CD4-positive, alpha-beta T cell treated with Interleukin-15 for 1 hour (primary cell): ENCODE measurements around the gene ERCC8.

Experiments
- DNase-seq: peaks from one replicate; pipeline ENCODE4 v3.0.0-alpha.2; 2020

The ERCC8 gene

DNA sequence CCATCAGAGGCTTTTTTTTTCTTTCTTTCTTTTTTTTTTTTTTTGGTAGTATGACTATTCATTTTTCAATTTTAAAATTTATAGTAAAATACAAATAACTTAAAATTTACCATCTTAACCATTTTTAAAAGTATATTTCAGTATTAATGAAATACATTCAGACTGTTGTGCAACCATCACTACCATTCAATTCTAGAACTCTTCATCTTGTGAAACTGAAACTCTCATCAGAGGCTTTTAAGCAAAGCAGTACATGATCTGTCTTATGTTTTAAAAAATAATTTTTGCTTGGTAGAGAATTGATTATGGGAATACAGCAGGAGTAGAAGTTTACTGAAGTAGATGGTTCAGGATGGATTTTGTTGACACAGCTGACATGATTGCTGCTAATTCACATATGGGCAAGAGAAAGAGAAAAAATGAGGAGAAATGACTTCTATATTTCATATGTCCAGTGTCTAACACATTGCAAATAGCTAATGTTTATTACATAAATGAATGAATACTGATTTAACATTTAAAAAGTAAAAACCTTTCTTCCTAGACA lies 114.2 kb downstream of the ERCC8 start:
- DNase-seq = no peak

DNA sequence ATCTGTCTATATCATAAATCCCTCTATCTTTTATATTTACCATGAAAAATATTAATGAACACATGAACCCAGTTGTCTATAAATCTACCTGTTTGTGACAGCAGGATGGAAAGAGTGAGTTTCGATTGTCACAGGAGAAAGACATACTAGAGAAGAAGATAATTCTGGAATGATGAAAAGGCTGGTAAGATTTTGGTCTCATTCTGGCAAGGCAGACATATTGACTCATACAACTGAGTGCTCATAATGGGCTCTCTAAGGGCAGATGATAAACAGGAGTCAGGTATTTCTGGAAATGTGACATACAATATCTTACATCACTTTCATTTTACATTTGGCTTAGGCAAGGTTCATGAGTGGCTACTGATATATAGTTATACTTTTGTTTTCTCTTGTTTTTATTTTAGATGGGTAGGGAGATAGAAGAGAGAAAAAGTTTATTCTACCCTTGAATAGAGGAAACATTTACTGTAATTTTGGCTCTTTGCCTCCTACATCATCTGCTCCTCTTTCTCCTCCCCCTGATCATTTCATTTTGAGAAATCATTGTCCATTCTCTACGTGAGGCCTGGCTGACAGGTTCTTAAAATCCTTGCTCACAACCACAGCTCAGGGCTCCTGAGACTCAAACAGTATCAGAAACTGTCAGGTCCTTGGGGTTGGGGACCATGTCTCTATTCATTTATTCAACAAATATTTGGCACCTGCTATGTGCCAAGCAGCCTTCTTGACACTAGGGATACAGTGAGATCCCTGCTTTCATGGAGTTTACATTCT lies 115.2 kb downstream of the ERCC8 start:
- no peak for DNase-seq

DNA sequence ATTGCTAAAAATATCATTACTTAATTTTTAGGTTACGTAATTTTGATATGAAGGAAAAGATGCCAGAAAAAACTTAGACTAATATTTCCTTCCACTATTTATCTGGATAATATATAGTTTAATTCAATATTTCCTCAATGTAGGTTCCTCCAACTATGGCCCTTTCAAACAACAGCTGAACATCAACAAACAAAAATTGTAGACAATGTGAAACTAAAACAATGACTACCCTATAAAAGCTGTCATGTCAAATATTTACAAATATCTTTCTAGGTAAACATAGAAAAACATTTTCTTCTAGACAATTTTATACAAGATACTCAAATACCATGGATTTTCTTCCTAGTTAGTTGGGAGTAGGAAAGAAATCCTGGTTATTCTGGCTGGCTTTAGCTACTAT lies 117.7 kb downstream of the ERCC8 start:
- DNase-seq = no peak

DNA sequence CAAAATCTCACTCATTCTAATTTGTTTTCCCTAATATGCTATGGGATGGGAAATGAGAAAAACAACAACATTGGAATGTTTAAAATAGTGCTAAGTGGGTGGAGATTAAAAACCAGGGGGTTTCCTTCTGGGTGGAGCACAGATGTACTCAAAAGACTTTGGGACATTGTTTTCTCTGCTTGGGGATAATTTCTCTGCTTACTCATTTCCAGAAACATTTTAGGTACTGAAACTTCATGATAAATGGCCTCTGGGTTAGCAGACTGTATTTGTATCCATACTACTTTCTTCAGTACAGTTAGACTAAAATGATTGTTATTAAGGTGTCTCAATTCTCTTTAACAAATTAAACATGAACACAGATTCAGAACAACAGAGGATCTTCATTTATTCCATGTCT lies 118.2 kb downstream of the ERCC8 start:
- DNase-seq = no peak
